Activated CD8-positive, alpha-beta memory T cell treated with anti-CD3 and anti-CD28 coated beads for 36 hours (primary cell): ENCODE data around the gene TOP3A. TPM values are rescaled to one million over a fixed set of nuclear protein-coding genes. Genes with fewer than 3 reads are reported as not detected.
"Not testable (repeated sequence)": the region's sequence is repeated elsewhere in the genome, so short reads cannot be mapped to it uniquely, and the experiment has no call there.

Source experiments
- CTCF ChIA-PET: fragments of 350-600 bp; sonication (Branson Sonifier 250); formaldehyde crosslinking; loops from one replicate; lab custom pipeline; 2021; ENCODE audit warnings: antibody characterized with exemption; lab: Charles Lee
- POLR2A ChIA-PET: fragments of 350-600 bp; sonication (Branson Sonifier 250); formaldehyde crosslinking; loops from one replicate; lab custom pipeline; 2021; ENCODE audit warnings: antibody characterized with exemption; lab: Charles Lee
- total RNA-seq, 2 experiments: library from RNA; stranded (reverse); gene quantifications; one replicate each; pipeline ENCODE4 v1.2.3, GENCODE V29; 2021

Gene TOP3A
- total RNA-seq, 2 experiments from 2014 or later = 68.5 to 72.4 TPM

- ChIA-PET CTCF (no interaction called here), POLR2A (no interaction called here)
Measured at GRCh38 chr17:18327093-18327492, 12.3 kb upstream of the TOP3A start.

- POLR2A ChIA-PET = no interaction called here
Measured at GRCh38 chr17:18326572-18326971, 11.8 kb upstream of the TOP3A start.

GRCh38 chr17:18326039-18326438 lies 11.2 kb upstream of the TOP3A start:
- POLR2A ChIA-PET = no interaction called here
- CTCF ChIA-PET = no interaction called here

More at GRCh38 chr17:18326572-18326971, 11.8 kb upstream of the TOP3A start:
- CTCF ChIA-PET = no interaction called here

GRCh38 chr17:18324140-18325050 lies 9.6 kb upstream of the TOP3A start:
- ChIA-PET CTCF (interaction anchor here (1.4 kb wide), 1 partner anchor 8 kb away, joined by 4 read pairs; no protein-coding TSS in a partner anchor), POLR2A (no interaction called here)

- ChIA-PET POLR2A (no interaction called here), CTCF (no interaction called here)
Measured at GRCh38 chr17:18323507-18324139, 8.8 kb upstream of the TOP3A start.

GRCh38 chr17:18323007-18323406 lies 8.2 kb upstream of the TOP3A start:
- ChIA-PET CTCF (interaction anchor here (1.3 kb wide), 1 partner anchor 12 kb away, joined by 3 read pairs; no protein-coding TSS in a partner anchor), POLR2A (no interaction called here)

GRCh38 chr17:18322522-18322921 lies 7.7 kb upstream of the TOP3A start:
- CTCF ChIA-PET = interaction anchor here (0.7 to 1.3 kb wide), 2 partner anchors 13 to 682 kb away, joined by 3 read pairs; no protein-coding TSS in a partner anchor
- POLR2A ChIA-PET = no interaction called here

GRCh38 chr17:18321309-18321708 lies 6.5 kb upstream of the TOP3A start:
- ChIA-PET POLR2A (no interaction called here), CTCF (no interaction called here)

- POLR2A ChIA-PET = no interaction called here
Measured at GRCh38 chr17:18320301-18320700, 5.5 kb upstream of the TOP3A start.

GRCh38 chr17:18319604-18320256 lies 4.9 kb upstream of the TOP3A start:
- ChIA-PET CTCF (no interaction called here), POLR2A (no interaction called here)

More at GRCh38 chr17:18320301-18320700, 5.5 kb upstream of the TOP3A start:
- CTCF ChIA-PET = no interaction called here

- ChIA-PET CTCF (no interaction called here), POLR2A (no interaction called here)
Measured at GRCh38 chr17:18318771-18319450, 4.1 kb upstream of the TOP3A start.

- ChIA-PET CTCF (no interaction called here), POLR2A (no interaction called here)
Measured at GRCh38 chr17:18318117-18318516, 3.3 kb upstream of the TOP3A start.

- POLR2A ChIA-PET = interaction anchor here (1.6 kb wide), 1 partner anchor 133 kb away, joined by 5 read pairs; the partner anchor contains the start of gene ALKBH5
- CTCF ChIA-PET = interaction anchor here (1.4 kb wide), 1 partner anchor 9 kb away, joined by 4 read pairs; no protein-coding TSS in a partner anchor
Measured at GRCh38 chr17:18315961-18316360, 1.2 kb upstream of the TOP3A start.

- ChIA-PET POLR2A (interaction anchor here (1.6 kb wide), 1 partner anchor 132 kb away, joined by 5 read pairs; the partner anchor contains the start of gene ALKBH5), CTCF (interaction anchor here (1.4 kb wide), 1 partner anchor 9 kb away, joined by 4 read pairs; no protein-coding TSS in a partner anchor)
Measured at GRCh38 chr17:18315562-18315922, 748 bp upstream of the TOP3A start.

GRCh38 chr17:18314059-18314730 lies 599 bp downstream of the TOP3A start:
- ChIA-PET CTCF (interaction anchor here (1.0 kb wide), 1 partner anchor 65 kb away, joined by 4 read pairs; no protein-coding TSS in a partner anchor), POLR2A (interaction anchor here (0.6 to 1.6 kb wide), 2 partner anchors 55 to 131 kb away, joined by 3 to 5 read pairs; partner anchors contain the start of gene ALKBH5)

- CTCF ChIA-PET = no interaction called here
- POLR2A ChIA-PET = no interaction called here
Measured at GRCh38 chr17:18309202-18309601, 5.6 kb downstream of the TOP3A start.

- POLR2A ChIA-PET = not testable (repeated sequence)
- CTCF ChIA-PET = interaction anchor here (0.6 kb wide), 1 partner anchor 190 kb away, joined by 4 read pairs; no protein-coding TSS in a partner anchor
Measured at GRCh38 chr17:18303206-18303605, 11.6 kb downstream of the TOP3A start.

- CTCF ChIA-PET = no interaction called here
- POLR2A ChIA-PET = no interaction called here
Measured at GRCh38 chr17:18300725-18301480, 13.9 kb downstream of the TOP3A start.
